ENCODE data around the gene ADAMTS13. TPM values are rescaled to one million over a fixed set of nuclear protein-coding genes. Genes with fewer than 3 reads are reported as not detected.

Gene ADAMTS13
- total RNA-seq, 4 donors from 2014 or later: 1.1 to 2.7 (median 1.8) TPM

Other genes with a start within 250 kb of the ADAMTS13 start
- gene OBP2B, start 213.1 kb upstream of the ADAMTS13 start, total RNA-seq: 10 to 100 TPM in 2 of 4 donors, not detected in 2; 11.4 to 13.0 TPM
- gene ABO, start 147.2 kb upstream of the ADAMTS13 start, total RNA-seq: 10 to 100 TPM in 2 of 4 donors, 1 to 10 TPM in 2; 1.4 to 18.4 (median 11.5) TPM
- gene SURF6, start 86.2 kb upstream of the ADAMTS13 start, total RNA-seq: 10 to 100 TPM; 21.7 to 37.4 (median 27.4) TPM
- gene MED22, start 74.2 kb upstream of the ADAMTS13 start, total RNA-seq: 10 to 100 TPM; 12.3 to 31.1 (median 26.9) TPM
- gene RPL7A, start 74.1 kb upstream of the ADAMTS13 start, total RNA-seq: 1,000 to 10,000 TPM; 2,005 to 2,991 (median 2,631) TPM
- gene SURF1, start 65.9 kb upstream of the ADAMTS13 start, total RNA-seq: 10 to 100 TPM; 20.1 to 54.3 (median 36.3) TPM
- gene SURF2, start 65.8 kb upstream of the ADAMTS13 start, total RNA-seq: 10 to 100 TPM; 31.2 to 40.7 (median 35.4) TPM
- 100 to 1,000 TPM in 2 of 4 donors, 10 to 100 TPM in 2; 84.2 to 114 (median 100) TPM for gene SURF4, start 46.3 kb upstream of the ADAMTS13 start, total RNA-seq
- 1 to 10 TPM in 2 of 4 donors, under 1 TPM in 1, not detected in 1; 0.54 to 7.0 (median 3.7) TPM for gene STKLD1, start 46.0 kb upstream of the ADAMTS13 start, total RNA-seq
- gene REXO4, start 4.4 kb upstream of the ADAMTS13 start, total RNA-seq: 10 to 100 TPM; 18.8 to 26.5 (median 24.6) TPM
- 10 to 100 TPM in 1 of 4 donors, 1 to 10 TPM in 3; 4.1 to 10.6 (median 8.0) TPM for gene CACFD1, start 37.6 kb downstream of the ADAMTS13 start, total RNA-seq
- gene SLC2A6, start 56.7 kb downstream of the ADAMTS13 start, total RNA-seq: 1 to 10 TPM in 1 of 4 donors, under 1 TPM in 1, not detected in 2; 0.54 to 1.0 TPM
- gene MYMK, start 102.6 kb downstream of the ADAMTS13 start, total RNA-seq: not detected
- 1 to 10 TPM in 1 of 4 donors, under 1 TPM in 2, not detected in 1; 0.08 to 1.5 (median 0.32) TPM for gene ADAMTSL2, start 112.3 kb downstream of the ADAMTS13 start, total RNA-seq
- not detected for gene FAM163B, start 187.0 kb downstream of the ADAMTS13 start, total RNA-seq
- gene DBH, start 214.0 kb downstream of the ADAMTS13 start, total RNA-seq: under 1 TPM in 1 of 4 donors, not detected in 3; 0.06 TPM